Cardiac ventricle fibroblast (primary cell): ENCODE measurements around the gene MPL. TPM values are rescaled to one million over a fixed set of nuclear protein-coding genes. Genes with fewer than 3 reads are reported as not detected.

Experiments used
- total RNA-seq: library from RNA; depleted of rRNA; stranded (reverse); fragments of >200 nt; gene quantifications from 2 replicates; pipeline ENCODE4 v1.2.3, GENCODE V29; 2015

The MPL gene
- not detected in 2 replicates for total RNA-seq

GRCh38 chr1:43337588-43337987 lies at the start of gene MPL:
MPL (plus strand) TSS chr1:43337818; CDS start chr1:43337849, 31 bp downstream.

GRCh38 chr1:43300378-43301094 lies 37.1 kb upstream of the MPL start, which contains the start of gene TIE1:
TIE1 (plus strand) TSS chr1:43300982; CDS start chr1:43301072, 90 bp downstream.

GRCh38 chr1:43358746-43359693 lies 21.4 kb downstream of the MPL start, which contains the start of gene CDC20:
CDC20 (plus strand) TSS chr1:43358981; CDS start chr1:43359216, 235 bp downstream.

GRCh38 chr1:43367904-43368645 lies 30.5 kb downstream of the MPL start, which contains the start of gene ELOVL1:
ELOVL1 (minus strand) TSS chr1:43368011; CDS start chr1:43365609, 2,402 bp downstream.

GRCh38 chr1:43389326-43390313 lies 52.0 kb downstream of the MPL start, which contains the start of the genes MED8 and SZT2:
MED8 (minus strand) TSS chr1:43389800; CDS start chr1:43389764, 36 bp downstream.
SZT2 (plus strand) TSS chr1:43389899; CDS start chr1:43389969, 70 bp downstream.

Other genes starting within 250 kb of the MPL start
- 51.5 and 52.3 TPM in 2 replicates for gene EBNA1BP2, start 165.5 kb upstream of the MPL start, total RNA-seq
- 0.50 and 0.59 TPM in 2 replicates for gene CFAP57, start 165.5 kb upstream of the MPL start, total RNA-seq
- not detected in 2 replicates for gene TMEM125, start 67.8 kb upstream of the MPL start, total RNA-seq
- gene C1orf210, start 52.2 kb upstream of the MPL start, total RNA-seq, result not detected in 2 replicates
- 3.3 and 5.5 TPM in 2 replicates for gene TIE1, start 36.8 kb upstream of the MPL start, total RNA-seq
- 5.3 and 6.1 TPM in 2 replicates for gene CDC20, start 21.2 kb downstream of the MPL start, total RNA-seq
- 33.8 and 52.2 TPM in 2 replicates for gene ELOVL1, start 30.2 kb downstream of the MPL start, total RNA-seq
- gene MED8, start 52.0 kb downstream of the MPL start, total RNA-seq, result 28.6 and 44.9 TPM in 2 replicates
- gene SZT2, start 52.1 kb downstream of the MPL start, total RNA-seq, result 14.7 and 17.2 TPM in 2 replicates
- 7.5 and 9.1 TPM in 2 replicates for gene HYI, start 116.1 kb downstream of the MPL start, total RNA-seq
- gene PTPRF, start 193.1 kb downstream of the MPL start, total RNA-seq, result 9.0 and 9.3 TPM in 2 replicates